CMK (cell line): ENCODE measurements around the gene ADORA1.

Source experiments
- DNase-seq: peaks from one replicate; pipeline ENCODE4 v3.0.0-alpha.2; 2010; ENCODE audit warnings: low read depth

The ADORA1 gene

GRCh38 chr1:203095061-203095690 lies 32.4 kb upstream of the ADORA1 start:
- no peak for DNase-seq

- DNase-seq, result no peak
These were observed 31.0 kb upstream of the ADORA1 start for GRCh38 chr1:203096566-203096965.

DNA sequence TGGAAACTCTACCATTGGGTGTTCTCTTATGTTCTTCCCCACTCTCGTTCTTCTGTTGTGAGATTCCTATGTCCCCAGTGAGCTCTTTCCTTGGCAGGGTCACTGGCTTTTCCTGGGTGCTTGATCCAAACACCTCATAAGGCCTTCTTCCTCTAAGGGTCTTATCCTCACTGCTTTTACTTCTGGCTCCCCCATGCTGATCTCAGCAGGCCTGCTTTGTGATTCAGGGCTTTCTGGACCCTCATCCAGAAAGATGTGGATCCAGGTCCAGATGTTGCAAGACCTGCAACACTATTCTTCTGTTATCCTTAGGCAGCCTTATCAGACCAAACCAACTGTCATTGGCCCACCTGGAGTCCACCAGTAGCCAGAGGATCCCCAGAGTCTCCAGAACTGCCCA lies 30.5 kb upstream of the ADORA1 start:
- no peak for DNase-seq

GRCh38 chr1:203098445-203098844 lies 29.1 kb upstream of the ADORA1 start:
- DNase-seq, result no peak

GRCh38 chr1:203098914-203099520 lies 28.5 kb upstream of the ADORA1 start:
- DNase-seq, result no peak

- DNase-seq, result no peak
These were observed 27.6 kb upstream of the ADORA1 start for GRCh38 chr1:203099805-203100515.

- no peak for DNase-seq
These were observed 27.0 kb upstream of the ADORA1 start for GRCh38 chr1:203100516-203100869.

GRCh38 chr1:203101813-203102634 lies 25.5 kb upstream of the ADORA1 start:
- DNase-seq, result no peak

GRCh38 chr1:203103216-203103615 lies 24.3 kb upstream of the ADORA1 start:
- no peak for DNase-seq

- no peak for DNase-seq
These were observed 23.6 kb upstream of the ADORA1 start for GRCh38 chr1:203103829-203104495.

DNA sequence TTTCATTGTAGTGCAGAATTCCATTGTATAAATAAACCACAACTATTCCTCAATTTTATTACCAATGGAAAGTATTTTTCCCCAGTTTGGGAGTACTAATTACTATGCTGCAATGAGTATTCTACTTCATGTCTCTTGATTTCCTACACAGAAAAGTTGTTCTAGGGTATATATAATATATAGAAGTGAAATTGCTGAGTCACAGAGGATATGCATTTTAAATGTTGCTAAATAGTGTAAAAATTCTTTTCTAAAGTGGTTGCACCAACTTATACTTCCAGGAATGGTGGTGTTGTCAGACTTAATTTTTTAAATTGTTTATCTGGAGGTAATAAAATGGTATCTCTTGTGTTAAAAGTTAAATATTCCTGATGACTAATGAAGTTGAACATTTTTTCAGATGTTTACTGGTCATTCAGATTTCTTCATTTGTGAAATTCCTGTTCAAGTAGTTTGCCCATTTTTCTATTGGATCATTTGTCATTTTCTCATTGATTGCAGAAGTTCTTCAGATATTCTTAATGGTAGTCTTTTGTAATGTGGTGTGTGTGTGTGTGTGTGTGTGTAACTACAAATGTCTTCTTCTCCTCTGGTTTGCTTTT lies 22.6 kb upstream of the ADORA1 start:
- no peak for DNase-seq

DNA sequence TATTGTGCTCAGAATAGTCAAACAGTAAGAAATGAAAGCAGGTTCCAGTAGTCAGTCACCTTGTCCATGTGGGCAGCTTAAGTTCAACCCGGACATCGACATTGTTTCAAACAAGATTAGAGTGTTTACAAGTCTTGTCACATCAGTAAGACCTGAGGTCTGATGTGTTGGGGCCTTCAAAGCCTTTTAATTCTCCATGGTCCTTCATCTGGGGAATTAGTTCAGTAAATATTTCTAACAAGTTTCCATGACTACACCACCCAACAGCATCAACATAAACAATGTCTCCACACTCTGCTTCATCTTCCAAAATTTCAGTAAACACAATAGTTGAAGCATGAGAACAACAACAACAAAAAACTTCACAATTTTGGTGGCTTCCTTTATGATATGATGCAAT lies 15.1 kb upstream of the ADORA1 start:
- no peak for DNase-seq

DNA sequence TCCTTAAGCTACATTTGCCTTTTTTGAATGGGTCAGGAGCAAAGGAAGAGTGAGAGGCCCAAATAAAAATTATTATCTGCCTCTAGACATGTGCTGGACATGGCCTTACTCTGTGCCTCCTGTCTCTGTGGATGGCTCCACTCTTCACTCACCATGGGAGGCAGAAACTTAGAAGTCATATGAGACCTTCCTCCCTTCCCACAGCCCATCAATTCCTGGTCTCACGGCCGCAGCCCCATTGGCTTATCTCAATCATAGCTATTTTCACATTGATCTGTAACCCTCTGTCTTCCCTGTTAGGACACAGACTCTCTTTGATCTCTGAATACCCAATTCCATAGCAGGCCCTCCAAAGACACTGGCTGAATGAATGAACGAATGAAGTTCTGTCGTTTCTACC lies 14.2 kb upstream of the ADORA1 start:
- no peak for DNase-seq

GRCh38 chr1:203114202-203114601 lies 13.3 kb upstream of the ADORA1 start:
- no peak for DNase-seq

DNA sequence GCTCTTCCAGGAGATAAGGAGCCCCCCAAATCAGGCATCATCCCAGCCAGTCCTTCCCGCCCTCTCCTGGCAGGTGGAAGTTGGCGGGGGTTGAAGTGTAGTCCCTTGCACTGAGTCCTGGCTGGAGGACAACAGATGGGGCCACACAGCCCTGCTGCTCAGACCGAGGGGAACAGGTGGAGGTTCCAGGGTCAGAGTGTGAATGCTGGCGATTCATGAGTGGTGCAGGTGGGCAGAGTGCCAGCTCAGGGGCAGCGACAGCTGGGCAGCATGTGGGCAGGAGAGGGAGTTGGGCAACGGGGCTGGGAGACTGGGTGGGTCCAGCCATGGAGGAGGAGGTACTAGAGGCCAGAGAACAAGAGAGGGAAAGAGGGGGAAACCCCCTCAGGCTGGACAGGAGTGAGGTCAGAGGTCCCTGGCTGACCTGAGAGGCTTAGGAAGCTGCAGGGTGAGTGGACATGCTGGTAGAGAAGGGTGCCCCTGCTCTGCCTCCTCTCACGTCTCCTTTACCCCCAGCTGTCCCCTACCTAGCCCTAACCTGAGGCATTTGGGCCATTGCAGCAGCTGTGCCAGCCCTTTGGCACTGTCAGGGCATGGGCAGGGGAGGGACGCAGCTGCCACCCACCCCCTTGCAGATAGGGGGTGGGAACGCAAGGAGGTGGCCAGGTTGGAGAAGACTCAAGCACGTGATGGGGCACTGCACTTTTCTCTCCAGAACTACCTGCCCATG lies 11.3 kb upstream of the ADORA1 start:
- DNase-seq, result no peak

DNA sequence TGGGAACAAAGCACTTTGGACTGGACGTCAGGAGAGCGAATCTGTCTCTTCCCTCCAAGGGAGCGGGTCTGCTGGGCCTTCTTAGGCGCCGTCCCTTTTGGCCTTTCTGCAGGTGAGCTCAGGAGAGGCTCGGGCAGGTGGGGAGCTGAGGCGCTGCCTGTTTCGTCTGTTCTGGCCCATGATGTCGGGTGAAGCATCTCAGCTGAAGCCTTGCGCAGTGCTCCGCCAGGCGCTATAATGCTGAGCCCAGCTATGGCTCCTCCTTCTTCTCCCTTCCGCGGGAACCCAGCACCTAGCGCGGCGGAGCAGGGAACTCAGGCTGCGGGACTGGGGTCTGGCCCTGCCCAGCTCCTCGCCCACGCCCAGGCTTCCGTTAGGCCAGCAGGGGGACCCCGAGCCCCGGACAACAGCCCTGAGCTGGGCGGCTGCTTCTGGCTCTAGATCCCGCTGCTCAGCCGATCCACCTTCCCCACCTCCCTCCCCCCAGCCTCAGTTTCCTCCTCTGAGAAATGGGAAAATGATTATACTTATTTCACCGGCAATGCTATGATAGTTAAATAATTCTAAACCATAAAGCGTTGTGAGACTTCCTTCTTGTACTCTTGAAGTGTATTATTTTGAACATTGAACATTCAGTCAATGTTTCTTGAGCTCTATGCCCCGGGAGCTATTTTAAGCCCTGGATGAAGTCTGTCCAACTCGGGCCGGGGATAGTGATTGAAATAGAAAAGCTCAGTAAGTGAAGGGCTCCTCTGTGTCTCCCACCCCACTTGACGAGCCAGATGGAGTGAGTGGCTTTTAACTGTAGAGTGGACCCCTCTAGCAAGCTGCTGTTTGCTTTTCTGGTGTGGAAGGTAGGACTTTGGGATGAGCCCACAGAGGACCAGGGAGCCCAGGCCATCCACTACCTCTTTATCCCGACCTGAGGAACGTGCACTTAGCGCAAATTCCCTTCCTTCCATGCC lies 9.6 kb upstream of the ADORA1 start:
- peak; percentile 55 for DNase-seq

DNA sequence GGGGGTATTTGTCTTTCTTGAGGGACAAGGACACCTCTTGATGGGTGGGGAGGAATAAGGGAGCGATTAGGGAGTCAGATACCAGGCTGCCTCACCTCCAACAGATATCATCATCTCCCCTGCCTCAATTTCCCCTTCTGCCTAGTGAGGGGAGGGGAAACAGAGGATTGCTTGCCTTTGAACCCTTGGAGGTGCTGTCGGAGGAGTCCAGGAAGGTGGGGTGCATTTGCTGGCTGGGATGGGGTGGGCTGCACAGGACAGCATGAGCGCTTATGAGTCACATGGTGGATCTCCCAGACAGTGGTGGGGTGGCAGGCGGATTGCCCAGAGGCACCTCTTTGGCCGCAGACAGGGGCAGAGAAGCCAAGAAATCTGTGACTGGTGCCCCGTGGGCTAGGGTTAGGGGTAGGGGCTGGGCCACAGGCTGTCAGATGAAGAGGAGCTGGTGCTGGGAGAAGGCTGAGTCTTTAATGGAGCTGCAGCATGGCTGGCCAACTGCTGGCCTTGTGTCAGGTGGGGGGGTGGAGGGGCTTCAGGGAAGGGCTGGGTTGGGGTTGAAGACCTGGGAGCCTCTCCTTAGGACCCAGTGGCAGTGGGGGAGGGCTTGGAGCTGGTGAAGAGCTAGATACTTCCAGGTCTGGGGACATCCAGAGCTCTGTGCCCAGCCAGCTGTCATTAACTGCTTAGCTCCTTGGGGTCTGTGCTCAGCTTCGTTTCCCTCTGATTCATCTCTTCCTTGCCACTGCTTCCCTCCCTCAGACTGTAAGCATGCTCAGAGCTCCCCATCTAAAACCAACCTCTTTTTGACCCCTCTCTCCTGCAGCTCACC lies 7.0 kb upstream of the ADORA1 start:
- no peak for DNase-seq

DNA sequence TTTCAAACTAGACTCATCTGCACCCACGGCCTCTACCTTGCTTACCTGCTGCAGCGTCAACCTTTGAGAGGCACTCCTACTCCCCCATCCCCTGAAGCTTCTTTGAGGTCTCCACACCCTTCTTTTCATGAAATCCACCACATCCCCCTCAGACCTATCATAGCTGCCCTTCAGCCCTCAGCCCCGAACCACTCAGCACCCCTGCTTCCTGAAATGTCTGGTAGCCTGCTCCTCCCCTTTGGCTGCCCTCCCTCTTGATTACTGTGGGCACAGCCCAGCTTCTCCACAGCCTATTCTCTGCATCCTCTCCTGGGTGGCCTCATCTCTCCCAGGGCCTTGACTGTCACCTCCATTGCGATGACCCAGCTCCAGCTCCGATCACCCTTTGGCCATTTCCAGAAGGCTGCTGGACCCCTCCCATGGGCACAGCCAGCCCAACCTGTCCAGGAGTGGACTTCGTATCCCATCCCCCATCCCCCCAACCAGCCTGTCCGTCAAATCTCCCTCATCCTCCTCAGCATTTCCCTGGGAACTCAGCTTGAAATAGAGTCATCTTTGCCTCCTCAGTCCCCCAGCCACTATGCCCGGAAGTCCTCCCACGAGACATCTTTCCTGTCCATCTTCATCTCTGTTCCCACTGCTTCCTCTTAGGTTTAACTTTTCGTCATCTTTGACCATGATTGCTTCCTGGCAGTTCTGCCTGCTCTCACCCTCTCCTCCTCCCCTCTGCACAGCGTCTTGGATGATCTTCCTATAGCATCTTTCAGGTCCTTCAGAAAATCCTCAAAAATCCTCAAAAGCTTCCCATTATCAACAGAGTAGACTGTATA lies 6.1 kb upstream of the ADORA1 start:
- DNase-seq, result peak; percentile 81
